ENCODE measurements around the gene IGSF21. TPM values are rescaled to one million over a fixed set of nuclear protein-coding genes. Genes with fewer than 3 reads are reported as not detected.

Gene IGSF21
- total and polyA plus RNA-seq, 2 of the 4 experiments (the other 2 are of a cell fraction) = not detected

- no peak overlapping the region for H4K91ac ChIP-seq (ENCODE audit: insufficient read depth, low read depth, low read length)
- dilution Hi-C loops (cut with HindIII; ENCODE audit: low sequenced_read_pairs, unreplicated experiment) (no loop called here), in situ Hi-C loops (cut with MboI; ENCODE audit: low sequenced_read_pairs) (no loop called here), intact Hi-C loops (cut with micrococcal nuclease) (no loop called here)
- CTCF ChIA-PET = no interaction called here
- no peak overlapping the region for H2AFZ ChIP-seq (replicated peaks; ENCODE audit: low read length, poor library complexity)
- H2BK120ac ChIP-seq (ENCODE audit: low read depth, low read length) = no peak overlapping the region
- H2BK5ac ChIP-seq (ENCODE audit: low read depth, low read length, poor library complexity, severe bottlenecking) = no peak overlapping the region
- no peak overlapping the region for H3K18ac ChIP-seq (ENCODE audit: low read depth, low read length)
- no peak overlapping the region for H2AK5ac ChIP-seq (ENCODE audit: low read depth, low read length)
- no peaks in the 10 kb centered on the region for H3K36me3 ChIP-seq (ENCODE audit: control insufficient read depth, insufficient read depth, low read length)
- H2BK20ac ChIP-seq (ENCODE audit: low read depth, low read length) = no peak overlapping the region
- H2BK15ac ChIP-seq (ENCODE audit: low read depth, low read length) = no peak overlapping the region
- no peak for DNase-seq
- H3K4ac ChIP-seq (ENCODE audit: low read depth, low read length) = no peak overlapping the region
- no peak overlapping the region for H4K8ac ChIP-seq (ENCODE audit: low read depth in 2 of 2, low read length in 2 of 2)
- H4K5ac ChIP-seq (ENCODE audit: low read depth, low read length) = no peak overlapping the region
- peaks cover 48% of the 10 kb centered on the region for H3K9me3 ChIP-seq (ENCODE audit: control insufficient read depth, insufficient read depth, low read length)
- TF ChIP-seq RFX5 (IDR thresholded peaks at IDR 0.05; ENCODE audit: low read depth, low read length) (no peak), FOS (IDR thresholded peaks at IDR 0.05; ENCODE audit: low read depth, low read length) (no peak), MXI1 (IDR thresholded peaks at IDR 0.05; ENCODE audit: borderline replicate concordance, low read depth, low read length) (no peak), USF2 (IDR thresholded peaks at IDR 0.05; ENCODE audit: low read depth, low read length) (no peak), MAFK (IDR thresholded peaks at IDR 0.05; ENCODE audit: low read depth, low read length) (no peak), ELK1 (IDR thresholded peaks at IDR 0.05; ENCODE audit: borderline replicate concordance, low read depth, low read length) (no peak), RAD21 (IDR thresholded peaks at IDR 0.05; ENCODE audit: low read length) (no peak), SMC3 (IDR thresholded peaks at IDR 0.05; ENCODE audit: low read depth, low read length) (no peak), CEBPB (IDR thresholded peaks at IDR 0.05; ENCODE audit: low read depth, low read length) (no peak), CTCF (conservative IDR thresholded peaks at IDR 0.05; ENCODE audit: low read depth, low read length) (no peak), MAZ (IDR thresholded peaks at IDR 0.05; ENCODE audit: borderline replicate concordance, low read depth, low read length) (no peak), POLR2A (IDR thresholded peaks at IDR 0.05; ENCODE audit: low read depth, low read length) (no peak), BHLHE40 (IDR thresholded peaks at IDR 0.05; ENCODE audit: low read depth, low read length) (no peak), NFE2L2 (IDR thresholded peaks at IDR 0.05; ENCODE audit: low read depth, low read length) (no peak), CHD1 (IDR thresholded peaks at IDR 0.05; ENCODE audit: low read depth, low read length) (no peak), RCOR1 (IDR thresholded peaks at IDR 0.05; ENCODE audit: insufficient replicate concordance, low read length) (no peak)
- no peak overlapping the region for H3K14ac ChIP-seq (replicated peaks; ENCODE audit: low read depth, low read length)
- H3K79me1 ChIP-seq (ENCODE audit: low read depth in 1 of 2, low read length in 2 of 2) = no peaks in the 10 kb centered on the region
- no peaks in the 10 kb centered on the region for H3K9me1 ChIP-seq (ENCODE audit: insufficient read depth, low read length)
- H3K4me2 ChIP-seq (ENCODE audit: low read depth, low read length) = no peak overlapping the region
- H3K23ac ChIP-seq (ENCODE audit: low read depth, low read length) = no peak overlapping the region
- BruUV-seq (replicated peaks) = no TSS peak
- no peaks in the 10 kb centered on the region for H4K20me1 ChIP-seq (ENCODE audit: insufficient read depth, low read length)
- H3K27me3 ChIP-seq (ENCODE audit: control insufficient read depth, insufficient read depth, low read length) = no peaks in the 10 kb centered on the region
- H3K4me1 ChIP-seq (ENCODE audit: control insufficient read depth, insufficient read depth, low read length) = no peaks in the 10 kb centered on the region
- POLR2A ChIA-PET (ENCODE audit: unreplicated experiment) = no interaction called here
- H2AK9ac ChIP-seq (replicated peaks; ENCODE audit: low read depth, low read length, poor library complexity) = no peak overlapping the region
- ATAC-seq (ENCODE audit: low read depth) = no peak
- H3K56ac ChIP-seq (ENCODE audit: extremely low read depth, insufficient read depth, low read length) = no peak overlapping the region
- H3K27ac ChIP-seq (ENCODE audit: insufficient read depth, low read length) = no peak overlapping the region
- no peak overlapping the region for H3K4me3 ChIP-seq (ENCODE audit: insufficient read depth, low read depth, low read length)
- H3K9ac ChIP-seq (ENCODE audit: low read depth, low read length) = no peak overlapping the region
Measured at GRCh38 chr1:18319099-18319498, 211.5 kb downstream of the IGSF21 start.

Data from IMR-90 (cell line).